DMS153 treated with DMSO at 0.1 percent for 48 hours (cell line): ENCODE results near the gene HNRNPA3.
A peak's percentile ranks its signal among the peaks of the same experiment; 100 is the strongest.
"Not testable (repeated sequence)": the region's sequence is repeated elsewhere in the genome, so short reads cannot be mapped to it uniquely, and the experiment has no call there.

ENCODE experiments used
- DNase-seq: peaks from one replicate; lab custom pipeline; 2025; ENCODE audit not compliant: unreplicated experiment; lab: John Stamatoyannopoulos, UW

Gene HNRNPA3

DNA sequence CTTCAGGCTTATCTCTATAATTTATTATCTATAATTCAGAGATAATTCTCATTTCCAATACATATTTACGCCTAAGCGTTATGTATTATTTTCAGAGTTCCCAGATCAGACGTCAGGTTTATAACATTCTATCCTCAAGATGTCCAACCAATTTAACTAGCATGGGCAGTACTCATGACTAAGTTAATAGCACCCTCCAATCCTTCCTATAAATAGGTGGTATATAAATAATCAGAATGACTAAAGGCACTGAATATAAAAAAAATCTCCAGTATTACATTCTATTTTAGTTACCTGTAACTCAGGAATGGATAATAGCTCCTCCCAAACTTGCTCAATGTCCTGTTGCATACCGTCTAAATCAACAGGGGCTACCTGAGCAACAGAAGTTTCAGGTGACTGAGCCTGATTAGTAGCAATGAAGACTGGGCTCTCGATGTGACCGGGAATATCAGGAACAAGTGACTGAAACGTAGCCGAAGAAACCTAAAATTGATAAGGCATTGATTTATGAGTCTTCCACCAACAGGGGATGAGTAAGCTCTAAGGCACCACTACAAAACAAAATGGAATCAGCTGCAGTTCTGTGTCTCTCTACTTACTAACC lies 19.6 kb downstream of the HNRNPA3 start:
- no peak for DNase-seq

DNA sequence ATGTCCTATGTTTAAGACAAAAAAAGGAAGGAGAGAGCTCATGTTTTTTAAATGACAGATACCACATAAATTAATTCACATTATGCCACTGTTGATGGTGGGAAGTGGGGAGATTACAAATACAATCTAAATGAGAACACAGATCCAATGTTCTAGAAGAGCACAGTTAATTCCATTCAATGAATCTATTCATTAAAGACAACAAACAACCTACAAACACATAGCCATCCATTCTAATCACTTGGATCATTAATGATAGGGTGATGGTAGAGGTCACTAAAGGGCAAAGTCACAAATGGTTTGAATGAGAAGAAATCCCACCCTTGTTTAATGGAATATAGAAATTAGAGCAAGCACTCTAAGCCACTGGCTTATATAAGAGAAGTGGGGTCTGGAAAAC lies 21.7 kb downstream of the HNRNPA3 start:
- no peak for DNase-seq

DNA sequence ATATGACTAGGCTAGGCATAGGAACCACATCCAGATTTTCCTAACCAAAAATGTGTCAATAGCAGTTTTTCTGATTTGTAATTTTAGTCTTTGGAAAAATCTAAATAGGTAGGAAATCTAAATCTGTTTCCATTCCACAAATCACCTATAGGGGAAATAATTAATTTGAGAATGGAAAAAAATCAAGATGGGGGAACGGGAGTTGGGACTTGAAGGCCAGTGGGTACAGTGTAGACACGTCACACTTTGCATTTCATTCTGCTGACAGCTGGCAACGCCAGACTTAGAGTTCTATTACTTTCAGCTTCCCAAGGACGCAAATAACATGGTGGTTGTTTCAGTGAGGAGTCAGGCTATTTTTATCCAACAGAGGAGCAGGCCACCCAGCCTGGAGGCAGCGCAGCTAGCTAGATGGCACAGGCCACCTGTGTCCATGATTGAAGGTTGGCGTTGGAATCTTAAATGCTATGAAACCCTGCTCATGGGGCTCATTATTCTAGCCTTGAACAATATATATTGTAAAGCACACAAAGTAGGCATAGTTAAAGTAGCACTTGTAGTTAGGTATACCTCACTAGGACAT lies 23.4 kb downstream of the HNRNPA3 start:
- DNase-seq = no peak

DNA sequence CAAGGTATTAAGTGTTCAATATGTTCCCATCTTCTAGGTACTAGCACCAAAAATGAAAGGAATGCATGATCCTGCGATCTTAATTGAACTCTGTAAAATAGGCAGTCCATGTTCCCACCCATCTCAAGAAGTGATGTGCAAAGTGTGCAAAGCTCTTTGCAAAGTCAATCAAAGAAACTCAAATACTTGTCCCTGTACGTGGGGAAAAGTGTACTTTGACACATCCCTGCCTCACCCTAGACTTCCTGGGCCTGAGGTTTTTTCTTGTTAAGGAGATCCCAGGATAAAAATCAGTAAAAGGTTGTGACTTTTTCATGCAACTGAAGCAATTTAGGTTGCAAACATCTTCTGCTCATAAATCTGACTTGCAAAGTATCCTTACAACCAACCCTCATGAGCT lies 25.3 kb downstream of the HNRNPA3 start:
- DNase-seq = no peak

DNA sequence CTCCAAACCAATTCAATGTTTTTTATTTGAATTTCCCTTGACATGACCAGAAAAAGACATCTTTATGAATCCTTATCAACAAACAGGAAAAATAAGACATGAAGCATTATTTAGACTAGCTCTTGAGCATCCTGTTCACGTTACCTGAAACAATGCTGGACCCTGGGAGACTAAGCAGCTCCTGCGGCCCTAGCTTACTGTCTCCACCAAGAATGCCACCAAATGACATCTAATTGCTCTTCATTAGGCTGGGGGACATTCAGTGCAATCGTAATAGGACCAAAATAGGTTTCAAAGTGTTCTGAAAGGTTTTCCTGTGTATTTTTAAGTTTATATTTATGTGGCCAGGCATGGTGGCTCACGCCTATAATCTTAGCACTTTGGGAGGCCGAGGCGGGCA lies 26.5 kb downstream of the HNRNPA3 start:
- DNase-seq = no peak

DNA sequence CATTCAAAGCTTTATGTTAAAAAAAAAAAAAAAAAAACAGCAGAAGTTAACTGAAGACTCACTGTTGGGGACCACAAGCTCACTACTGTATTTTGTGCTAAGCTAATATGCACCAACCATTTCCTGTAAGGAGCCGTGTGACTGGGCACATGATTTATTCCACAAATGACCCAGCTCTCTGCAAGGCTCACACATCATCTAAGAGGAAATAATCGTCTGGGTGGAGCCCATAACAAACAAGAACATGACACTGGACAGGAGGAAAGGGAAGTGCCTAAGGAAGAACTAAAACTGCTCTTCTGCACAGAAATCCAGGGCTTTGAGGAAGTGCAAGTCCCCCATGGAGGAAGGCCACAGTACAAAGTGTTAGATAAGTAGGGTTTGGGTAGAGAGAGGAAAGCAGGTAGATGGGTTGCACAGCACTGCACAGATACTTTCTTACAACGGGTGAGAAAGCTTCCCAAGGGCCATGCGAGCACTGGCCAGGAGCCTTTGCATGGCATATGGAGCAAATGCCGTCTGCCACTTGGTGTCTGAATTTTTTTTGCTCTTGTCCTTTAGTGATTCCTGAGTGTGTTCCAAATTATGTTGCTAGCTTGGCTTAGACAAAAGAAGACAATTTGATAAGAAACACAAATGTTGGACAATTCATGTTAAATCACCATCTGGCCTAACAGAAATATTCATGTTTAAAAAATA lies 27.5 kb downstream of the HNRNPA3 start:
- peak; percentile 39 for DNase-seq

DNA sequence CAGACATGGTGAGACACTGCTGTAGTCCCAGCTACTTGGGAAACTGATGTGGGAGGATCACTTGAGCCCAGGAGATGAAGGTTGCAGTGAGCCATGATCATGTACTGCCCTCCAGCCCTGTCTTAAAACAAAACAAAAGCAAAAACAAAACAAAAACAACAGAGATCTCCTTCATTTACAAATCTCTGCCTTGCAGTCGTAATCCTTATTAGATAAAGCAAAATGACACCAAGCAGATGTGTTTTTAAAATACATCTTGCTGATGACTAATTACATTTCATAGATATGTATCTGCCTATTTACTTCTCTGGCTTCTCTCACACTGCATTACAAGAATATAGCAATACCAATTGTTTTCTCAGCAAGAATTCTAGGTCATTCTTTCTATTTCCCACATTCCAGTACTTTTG lies 29.1 kb downstream of the HNRNPA3 start:
- DNase-seq = no peak

DNA sequence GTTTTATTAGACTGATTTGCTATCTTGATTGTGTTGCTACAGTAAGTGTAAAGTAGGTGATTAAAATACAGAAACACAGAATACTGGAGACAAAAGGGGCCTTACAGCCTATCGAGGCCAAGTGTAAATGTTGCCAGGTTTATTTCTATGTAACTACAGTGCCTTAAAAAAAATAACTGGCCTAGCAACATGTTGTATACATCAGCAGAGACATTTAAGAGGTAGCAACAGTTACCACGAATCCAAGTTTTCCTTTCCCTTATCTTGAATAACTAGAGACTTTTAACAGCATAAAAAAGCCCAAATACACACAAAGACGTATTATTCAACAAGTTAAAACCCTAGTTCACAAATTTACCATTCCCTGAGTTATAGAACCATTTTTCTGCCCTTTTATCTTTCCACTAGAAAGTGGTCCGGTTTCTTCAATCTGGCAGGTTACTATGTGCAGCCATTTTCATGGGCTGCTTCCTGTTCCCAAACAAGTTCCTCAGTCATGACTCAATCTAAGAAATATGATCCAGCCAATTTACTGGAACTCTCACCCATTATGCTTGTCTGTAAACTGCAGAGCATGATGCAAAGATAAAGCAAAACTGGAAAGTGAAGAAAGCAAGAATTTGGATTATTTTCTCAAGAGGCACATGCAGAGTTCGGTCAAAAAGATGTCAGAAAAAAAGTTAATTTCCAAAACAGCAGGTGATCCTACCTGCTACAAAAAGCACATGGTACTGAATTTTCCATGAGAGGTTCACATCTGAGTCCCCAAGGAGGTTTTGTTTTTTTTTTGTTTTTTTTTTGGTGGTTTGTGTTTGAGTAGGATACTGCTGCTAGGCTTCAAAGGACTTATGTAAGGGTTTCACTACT lies 29.8 kb downstream of the HNRNPA3 start:
- peak; percentile 47 for DNase-seq

DNA sequence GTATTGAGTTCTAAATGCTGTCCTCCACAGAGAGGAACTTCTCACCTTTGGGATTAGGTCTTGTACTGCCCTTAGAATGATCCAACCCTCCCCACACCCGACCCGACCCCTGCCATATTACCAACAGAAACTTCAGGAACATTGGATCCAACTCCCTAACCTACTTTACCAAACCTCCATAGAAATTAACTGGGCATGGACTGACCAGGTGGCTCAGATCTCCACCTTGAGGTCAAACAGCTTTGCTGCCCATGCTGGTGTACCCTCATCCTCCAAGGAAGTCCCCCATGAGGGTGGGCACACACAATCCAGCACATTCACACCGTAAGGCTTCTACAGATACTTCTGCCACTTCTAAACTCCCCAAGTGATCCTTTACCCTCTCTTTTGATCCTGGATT lies 30.5 kb downstream of the HNRNPA3 start:
- no peak for DNase-seq

DNA sequence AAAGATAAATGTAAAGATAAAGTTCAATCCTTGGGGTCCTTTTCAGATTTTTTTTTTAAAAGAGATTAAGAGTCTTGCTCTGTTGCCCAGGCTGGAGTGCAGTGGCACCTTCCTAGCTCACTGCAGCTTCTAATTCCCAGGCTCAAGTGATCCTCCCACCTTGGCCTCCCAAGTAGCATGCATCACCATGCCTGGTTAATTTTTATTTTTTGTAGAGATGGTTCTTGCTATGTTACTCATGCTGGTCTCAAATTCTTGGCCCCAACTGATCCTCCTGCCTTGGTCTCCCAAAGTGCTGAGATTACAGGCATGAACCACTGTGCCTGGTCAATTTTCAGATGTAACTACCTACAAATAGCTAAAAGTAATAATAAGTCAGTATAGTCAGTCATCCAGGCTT lies 30.9 kb downstream of the HNRNPA3 start:
- DNase-seq = no peak

DNA sequence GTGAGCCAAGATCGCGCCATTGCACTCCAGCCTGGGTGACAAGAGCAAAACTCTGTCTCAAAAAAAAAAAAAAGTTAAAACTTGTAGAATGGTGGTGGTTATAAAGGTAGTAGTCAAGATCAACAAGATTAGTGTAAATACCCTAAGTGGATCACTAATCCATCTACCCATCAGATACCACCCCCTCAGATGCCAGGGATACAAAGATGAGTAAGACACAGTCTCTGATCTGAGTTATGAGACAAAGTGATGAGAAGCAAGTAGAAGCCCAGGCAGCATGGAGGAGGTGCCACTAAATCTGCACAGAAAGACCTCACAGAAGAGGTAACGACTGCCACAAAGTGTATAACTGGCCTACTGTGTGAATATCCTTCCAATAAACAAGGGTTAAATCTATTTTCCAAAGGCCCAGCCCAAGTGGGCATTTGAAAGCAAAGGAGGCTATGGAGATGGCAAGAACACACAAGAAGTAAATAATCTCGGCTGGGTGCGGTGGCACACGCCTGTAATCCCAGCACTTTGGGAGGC lies 31.7 kb downstream of the HNRNPA3 start:
- DNase-seq = no peak

DNA sequence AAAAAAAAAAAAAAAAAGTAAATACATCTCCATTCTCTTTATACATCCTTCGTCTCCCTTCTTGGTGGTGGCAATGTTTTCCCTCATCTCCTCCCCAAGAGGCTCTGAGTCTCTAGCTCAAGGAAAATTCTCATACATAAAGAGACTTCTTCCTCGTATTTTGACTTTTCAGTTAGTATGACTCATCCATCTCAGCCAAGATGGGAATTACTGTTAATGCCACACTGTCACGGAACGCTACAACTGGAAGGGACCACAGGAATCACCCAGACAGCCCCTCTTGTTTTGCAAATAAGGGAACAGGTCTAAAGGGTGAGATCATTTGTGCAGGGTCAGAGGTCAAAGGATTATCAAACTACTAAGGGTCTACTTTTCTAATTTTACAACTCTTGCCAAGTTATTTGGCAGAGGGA lies 32.4 kb downstream of the HNRNPA3 start:
- DNase-seq = no peak

DNA sequence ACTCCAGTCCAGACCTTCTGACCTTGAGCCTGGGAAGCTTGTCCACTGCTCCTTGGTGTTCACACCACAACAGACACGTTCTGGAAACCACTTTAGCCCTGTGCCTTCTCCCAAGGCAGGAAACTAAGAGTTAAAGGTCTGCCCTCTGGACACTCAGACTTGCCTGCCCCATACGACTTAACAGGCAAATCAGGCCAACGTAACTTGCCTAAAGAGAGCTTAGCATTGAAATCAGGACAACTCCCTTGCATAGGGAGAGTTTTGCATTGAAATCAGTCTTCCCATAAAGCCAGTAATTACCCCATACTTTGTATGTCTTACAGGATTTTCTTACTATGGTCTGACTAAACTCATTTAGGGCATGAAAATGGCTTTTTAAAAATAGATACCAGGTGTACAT lies 33.4 kb downstream of the HNRNPA3 start:
- no peak for DNase-seq

DNA sequence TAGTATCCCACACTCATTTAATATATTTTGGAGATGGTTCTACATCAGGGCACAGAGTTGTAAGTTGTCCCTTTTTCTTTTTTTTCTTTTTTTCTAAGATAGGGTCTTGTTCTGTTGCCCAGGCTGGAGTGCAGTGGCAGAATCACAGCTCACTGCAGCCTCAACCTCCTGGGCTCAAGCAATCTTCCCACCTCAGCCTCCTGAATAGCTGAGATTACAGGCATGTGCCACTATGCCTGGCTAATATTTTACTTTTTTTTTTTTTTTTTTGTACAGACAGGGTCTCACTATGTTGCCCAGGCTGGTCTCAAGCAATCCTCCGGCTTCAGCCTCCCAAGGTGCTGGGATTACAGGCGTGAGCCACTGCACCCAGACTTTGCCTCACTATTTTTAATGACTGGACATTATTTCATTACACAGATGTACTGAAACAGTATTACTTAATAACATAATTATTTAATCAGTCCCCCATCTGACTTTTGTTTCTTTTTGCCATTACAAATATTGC lies 34.0 kb downstream of the HNRNPA3 start:
- not testable (repeated sequence) for DNase-seq

DNA sequence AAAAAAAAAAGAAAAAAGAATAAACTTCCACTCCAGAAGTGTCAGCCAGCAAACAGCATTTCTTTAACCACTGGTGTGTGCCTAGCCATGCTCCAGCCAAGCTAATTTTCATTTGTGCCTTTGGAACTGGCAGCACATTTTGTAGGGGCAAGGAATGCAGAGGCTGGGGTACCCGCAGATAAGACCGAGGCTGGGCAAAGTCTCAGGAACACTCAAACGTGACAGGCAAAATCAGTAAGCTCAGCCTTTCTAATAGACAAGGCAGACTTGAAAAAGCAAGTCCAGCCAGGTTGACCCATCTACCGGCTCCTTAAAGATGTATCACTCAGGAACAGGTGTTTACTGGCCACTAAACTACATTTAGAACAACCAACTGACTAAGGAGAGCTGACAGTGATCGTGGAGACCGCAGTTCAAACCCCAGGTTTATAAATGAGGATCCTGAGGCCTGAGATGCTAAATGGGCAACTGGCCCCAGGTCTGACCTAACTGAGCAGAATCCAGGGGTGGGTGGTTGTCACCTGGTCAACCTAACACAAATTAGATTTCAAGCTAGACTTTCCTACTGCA lies 35.2 kb downstream of the HNRNPA3 start:
- DNase-seq = no peak

DNA sequence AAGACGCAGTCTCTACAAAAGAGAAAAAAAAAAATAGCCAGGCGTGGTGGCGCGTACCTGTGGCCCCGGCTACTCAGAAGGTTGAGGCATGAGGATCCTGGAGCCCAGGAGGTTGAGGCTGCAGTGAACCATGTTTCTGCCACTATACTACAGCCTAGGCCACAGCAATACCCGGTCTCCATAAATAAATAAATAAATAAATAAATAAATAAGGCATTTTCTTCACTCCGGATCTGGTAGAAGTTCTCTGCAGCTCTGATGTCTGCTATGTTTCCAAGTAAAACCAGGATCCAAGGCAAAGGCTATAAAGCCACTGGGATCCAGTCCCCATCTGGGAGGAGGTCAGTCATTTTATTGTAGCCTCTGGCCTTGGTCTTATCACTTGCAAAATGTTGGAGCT lies 36.4 kb downstream of the HNRNPA3 start:
- no peak for DNase-seq

DNA sequence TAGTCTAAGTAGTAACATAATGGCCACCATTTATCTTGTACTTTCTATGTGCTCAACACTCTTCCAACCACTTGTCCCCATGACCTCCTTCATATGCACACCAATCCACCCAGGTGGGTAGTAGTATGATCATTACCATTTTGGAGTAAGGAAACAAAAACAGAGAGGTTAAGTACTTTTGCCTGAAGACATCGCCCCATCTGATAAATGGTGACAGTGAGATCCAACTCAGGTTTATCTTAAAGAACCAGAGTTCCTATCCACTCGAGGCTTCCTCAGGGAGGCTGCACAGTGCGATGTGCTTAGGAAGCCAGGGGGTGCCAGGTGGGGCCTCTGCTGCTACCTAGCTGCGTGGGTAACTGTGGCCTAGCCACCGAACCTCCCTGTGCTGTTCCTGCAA lies 37.9 kb downstream of the HNRNPA3 start:
- DNase-seq = no peak

DNA sequence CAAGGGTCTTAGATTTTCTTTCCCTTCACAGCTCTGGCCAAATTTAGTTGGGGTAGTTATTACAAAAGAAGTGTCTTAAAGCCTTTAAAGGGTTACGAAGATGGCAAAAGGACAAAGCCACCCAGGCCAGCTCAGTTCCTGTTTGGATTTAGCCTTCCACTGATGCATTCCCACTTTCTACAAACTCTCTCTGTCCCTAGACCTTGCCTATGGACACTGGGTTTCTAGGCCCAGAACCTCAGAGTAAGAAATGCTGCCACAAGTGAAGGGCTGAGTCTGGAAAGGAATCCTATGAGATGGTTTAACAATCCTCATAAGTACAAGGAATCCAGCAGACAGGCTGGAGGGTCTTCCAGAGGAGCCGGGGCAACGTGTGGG lies 38.6 kb downstream of the HNRNPA3 start:
- DNase-seq = no peak

DNA sequence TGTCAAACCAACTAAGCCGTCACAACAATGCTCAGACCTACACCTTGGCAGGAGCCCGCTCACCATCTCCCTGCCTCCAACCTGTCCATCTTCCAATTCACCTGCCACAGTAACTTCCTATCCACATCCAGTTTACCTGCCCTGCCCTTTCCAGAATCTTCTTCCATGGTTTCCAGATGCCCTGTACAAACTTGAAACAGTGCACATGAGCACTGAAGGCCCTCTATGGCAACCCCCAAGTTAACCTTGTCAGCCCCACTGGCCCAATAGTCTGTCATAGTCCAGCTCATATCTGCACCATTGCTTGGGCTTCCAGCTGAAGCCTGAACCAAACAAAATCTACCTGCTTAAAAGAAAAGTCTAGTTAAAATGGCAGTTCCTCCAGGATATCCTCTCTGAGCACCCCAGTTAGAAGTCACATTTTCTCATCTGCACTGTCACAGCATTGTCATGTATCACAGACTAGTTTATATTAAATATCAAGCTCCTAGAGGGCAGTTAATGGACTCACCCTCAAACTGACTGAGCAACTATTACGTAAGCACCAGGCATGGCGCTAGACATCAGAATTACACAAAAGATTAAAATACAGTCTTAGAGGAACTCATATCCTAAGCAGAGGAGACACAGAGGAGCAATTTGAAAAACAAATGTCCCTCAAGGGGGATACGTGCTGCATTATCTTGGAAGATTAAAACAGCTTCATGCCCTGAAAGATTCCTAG lies 40.4 kb downstream of the HNRNPA3 start:
- no peak for DNase-seq

DNA sequence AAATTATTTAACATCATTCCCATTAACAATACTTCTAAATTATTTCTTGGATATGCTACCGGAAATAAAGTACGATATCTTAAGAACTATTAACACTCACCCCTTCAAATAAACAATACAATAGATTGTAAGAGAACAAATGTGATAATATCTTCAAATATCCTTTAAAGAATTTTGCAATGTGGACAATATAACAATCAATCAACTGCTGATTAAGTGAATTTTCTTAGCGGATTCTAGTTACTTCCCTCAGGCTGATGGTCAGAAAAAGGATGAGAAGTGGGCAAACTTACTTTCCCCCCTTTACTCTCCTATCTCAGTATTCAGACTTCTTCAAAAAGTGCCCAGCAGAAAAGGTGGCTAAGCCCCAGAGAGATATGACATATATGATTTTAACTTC lies 41.1 kb downstream of the HNRNPA3 start:
- DNase-seq = no peak
